H1 (cell line): ENCODE results near the gene YY1AP1. TPM values are rescaled to one million over a fixed set of nuclear protein-coding genes. Genes with fewer than 3 reads are reported as not detected.

Source experiments
- CHD2 ChIP-seq: IDR thresholded peaks from 2 replicates; pipeline ENCODE4 v1.6.1; 2012; ENCODE audit warnings: low read length, improper control_type of control experiment
- EGR1 ChIP-seq: IDR thresholded peaks from 2 replicates; pipeline ENCODE4 v1.6.1; 2011; ENCODE audit warnings: low read depth, low read length, borderline replicate concordance
- EP300 ChIP-seq, 2 experiments: IDR thresholded peaks; 1 replicate in 1 of 2; 2 replicates in 1 of 2; pipeline ENCODE4 v1.6.1; 2011 to 2012; ENCODE audit warnings: low read depth in 2 of 2, low read length in 2 of 2, mild to moderate bottlenecking in 2 of 2, borderline replicate concordance in 1 of 2, inconsistent platforms in 1 of 2, moderate library complexity in 1 of 2
- JUND ChIP-seq: IDR thresholded peaks from 2 replicates; pipeline ENCODE4 v1.6.1; 2011; ENCODE audit warnings: mild to moderate bottlenecking, improper control_type of control experiment, low read length
- PHF8 ChIP-seq: fragments of 200-600 bp; sonication (generic); conservative IDR thresholded peaks from 2 replicates; pipeline ENCODE4 v1.7.1; 2012; ENCODE audit warnings: low read depth, mild to moderate bottlenecking, inconsistent platforms, low read length, moderate library complexity
- POU5F1 ChIP-seq: IDR thresholded peaks from 2 replicates; pipeline ENCODE4 v1.6.1; 2011; ENCODE audit warnings: low read depth, mild to moderate bottlenecking, low read length, moderate library complexity
- SRF ChIP-seq: IDR thresholded peaks from 2 replicates; pipeline ENCODE4 v1.6.1; 2011; ENCODE audit warnings: mild to moderate bottlenecking, low read depth, low read length, moderate library complexity
- polyA plus RNA-seq, 7 experiments: library from polyadenylated mRNA; depleted of rRNA in 3 of 7; stranded (reverse) in 5 of 7; unstranded in 2 of 7; fragments of >200 nt in 5 of 7; fragments of 200-250 nt in 2 of 7; gene quantifications; 1 replicate in 5 of 7; 2 replicates in 1 of 7; 4 replicates in 1 of 7; pipeline versions ENCODE4 v1.2.1 to v1.2.3, GENCODE V29; 2011 to 2013; ENCODE audit warnings: missing spikeins in 2 of 7, mixed read lengths in 2 of 7
- total RNA-seq: library from RNA; stranded (reverse); fragmentation: NEBNext Ultra II Directional; extraction: Animal tissue kit (Norgen Biotek cat#: 25700); gene quantifications from 2 replicates; pipeline ENCODE4 v1.2.1, GENCODE V29; 2021

YY1AP1 gene
- total and polyA plus RNA-seq, 2 of the 8 experiments (the other 6 are each of a cell fraction or from before 2014, with no cell fraction given): 44.2 to 48.6 TPM

DNA sequence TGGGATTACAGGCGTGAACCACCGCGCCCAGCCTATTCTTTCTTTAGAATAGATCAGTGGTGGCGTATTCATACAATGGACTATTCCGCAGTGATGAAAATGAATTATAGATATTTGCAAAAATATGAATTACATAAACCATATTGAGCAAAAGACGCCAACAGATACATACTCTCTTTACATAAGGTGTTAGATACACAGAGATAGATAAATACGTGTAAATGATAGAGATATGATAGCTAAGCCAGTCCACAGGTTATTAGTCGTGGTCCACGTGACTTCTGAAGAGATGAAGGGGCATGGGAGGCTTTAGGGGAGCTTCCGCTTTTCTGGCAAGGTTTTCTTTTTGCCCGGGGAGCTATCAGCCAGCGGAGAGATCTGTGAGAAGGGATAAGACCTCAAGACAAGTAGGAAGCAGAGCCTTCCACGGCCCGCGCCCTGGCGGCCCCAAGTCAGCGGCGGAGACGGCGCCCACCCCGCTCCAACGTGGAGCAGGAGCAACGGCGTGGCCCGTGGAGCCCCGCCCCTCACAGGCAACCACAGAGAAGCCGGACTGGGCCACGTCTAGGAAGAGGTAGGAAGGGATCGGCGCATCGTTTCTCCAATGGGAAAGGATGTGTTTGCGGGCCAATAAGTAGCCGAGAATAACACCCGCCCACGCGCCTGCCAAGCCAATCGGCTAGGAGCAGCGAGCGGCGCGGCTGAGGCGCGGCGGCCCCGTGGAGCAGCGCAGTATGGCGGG lies 78.9 kb downstream of the YY1AP1 start, which contains the start of gene MSTO1 (continued):
- no peak for TF ChIP-seq EP300 (IDR thresholded peaks at IDR 0.05; ENCODE audit: borderline replicate concordance in 1 of 2, low read depth in 2 of 2, low read length in 2 of 2)
- TF ChIP-seq POU5F1: no peak
- no peak for TF ChIP-seq SRF
- TF ChIP-seq CHD2: no peak
- TF ChIP-seq PHF8: peak; percentile 70
- no peak for TF ChIP-seq JUND
- TF ChIP-seq EGR1: peak; percentile 15; the same call in 1 of the 2 replicates

Other genes starting within 250 kb of the YY1AP1 start
- gene ASH1L, start 126.0 kb downstream of the YY1AP1 start, total RNA-seq: 22.4 and 27.6 TPM in 2 replicates
- gene ASH1L, start 126.0 kb downstream of the YY1AP1 start, polyA plus RNA-seq (2011; rRNA removed): 7.5 and 8.1 TPM in 2 replicates
- gene MSTO1, start 78.6 kb downstream of the YY1AP1 start, total RNA-seq: 47.0 and 51.0 TPM in 2 replicates
- gene MSTO1, start 78.6 kb downstream of the YY1AP1 start, polyA plus RNA-seq (2011; rRNA removed): 40.5 and 47.0 TPM in 2 replicates
- gene DAP3, start 317 bp upstream of the YY1AP1 start, total RNA-seq: 87.1 and 91.6 TPM in 2 replicates
- gene DAP3, start 317 bp upstream of the YY1AP1 start, polyA plus RNA-seq (2011; rRNA removed): 66.3 and 71.4 TPM in 2 replicates
- gene GON4L, start 168.4 kb upstream of the YY1AP1 start, total RNA-seq: 52.1 and 52.9 TPM in 2 replicates
- 25.7 and 26.2 TPM in 2 replicates for gene GON4L, start 168.4 kb upstream of the YY1AP1 start, polyA plus RNA-seq (2011; rRNA removed)
- gene SYT11, start 170.8 kb upstream of the YY1AP1 start, total RNA-seq: 9.6 and 9.7 TPM in 2 replicates
- gene SYT11, start 170.8 kb upstream of the YY1AP1 start, polyA plus RNA-seq (2011; rRNA removed): 6.1 and 7.2 TPM in 2 replicates
- gene RIT1, start 222.6 kb upstream of the YY1AP1 start, total RNA-seq: 25.3 TPM in 2 replicates
- 19.7 and 26.8 TPM in 2 replicates for gene RIT1, start 222.6 kb upstream of the YY1AP1 start, polyA plus RNA-seq (2011; rRNA removed)
- 53.4 and 56.6 TPM in 2 replicates for gene KHDC4, start 245.6 kb upstream of the YY1AP1 start, total RNA-seq
- gene KHDC4, start 245.6 kb upstream of the YY1AP1 start, polyA plus RNA-seq (2011; rRNA removed): 59.9 and 81.1 TPM in 2 replicates